ENCODE results near the gene RBP5.
A peak's percentile ranks its signal among the peaks of the same experiment; 100 is the strongest.
"Not testable (repeated sequence)": the region's sequence is repeated elsewhere in the genome, so short reads cannot be mapped to it uniquely, and the experiment has no call there.

The RBP5 gene

DNA sequence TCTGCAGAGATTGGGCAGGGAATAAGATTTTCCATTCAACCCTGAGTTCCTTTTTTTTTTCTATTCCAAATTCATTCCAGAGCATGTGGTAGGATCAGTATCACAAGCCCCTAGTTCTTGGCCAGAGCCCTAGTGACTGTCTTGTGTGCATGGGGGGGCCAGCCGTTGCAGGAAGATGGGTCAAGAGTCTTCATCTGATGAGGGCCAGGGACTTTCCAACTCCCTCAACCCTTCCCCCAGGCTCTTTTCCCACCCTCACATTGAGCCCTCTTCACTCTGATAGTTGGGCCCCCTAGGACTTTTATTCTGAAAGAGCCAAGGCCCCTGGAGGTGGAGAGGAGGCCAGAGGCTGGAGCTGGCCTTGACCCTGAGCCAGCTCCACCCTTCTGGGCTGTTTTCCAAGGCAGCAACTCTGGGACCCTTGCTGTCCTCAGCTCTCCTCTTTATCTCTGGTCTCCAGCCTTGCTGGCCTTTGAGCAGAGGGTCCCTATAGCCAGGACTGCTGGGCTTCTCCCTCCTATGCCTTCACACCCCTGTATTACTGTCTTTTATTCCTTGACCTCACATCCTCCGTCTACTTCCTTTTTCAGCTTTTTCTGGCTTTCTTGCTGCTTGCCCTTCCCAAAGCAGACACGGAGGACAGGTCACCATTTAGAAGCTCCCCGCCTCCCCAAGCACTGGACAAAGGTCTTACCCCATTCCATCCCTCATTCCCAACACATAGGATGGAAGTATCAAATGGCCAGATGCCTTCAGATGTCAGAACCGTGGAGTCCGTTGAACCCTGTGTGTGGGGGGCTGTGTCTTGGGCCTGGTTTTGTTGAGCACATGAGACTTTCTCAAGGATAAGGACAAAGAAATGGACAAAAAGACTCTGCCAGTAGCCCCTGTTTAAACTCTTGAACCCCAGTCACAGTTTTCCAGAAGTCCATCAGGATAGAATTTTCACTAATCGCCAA, 5.6 kb downstream of the RBP5 start:
- DNase-seq (ENCODE audit: low read depth): no peak

DNA sequence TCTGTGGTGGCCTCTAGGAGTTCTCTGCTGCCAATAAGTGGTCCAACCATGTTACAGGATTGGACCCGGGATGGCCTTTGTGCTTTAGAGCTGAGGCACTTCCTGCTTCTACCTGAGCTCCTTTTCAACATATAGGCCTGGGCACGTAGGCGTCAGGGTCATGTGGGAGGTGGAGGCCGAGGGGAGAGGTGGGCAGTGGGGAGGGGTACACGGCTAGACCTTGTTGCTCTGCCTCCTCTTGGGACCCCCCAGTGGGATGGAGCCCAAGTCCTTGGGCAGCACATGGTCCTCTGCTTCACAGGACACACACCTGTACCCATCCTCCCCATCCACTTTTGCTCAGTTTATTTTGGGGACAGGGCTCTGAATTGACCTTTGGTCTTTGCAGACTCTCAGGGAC, 7.4 kb downstream of the RBP5 start:
- DNase-seq (ENCODE audit: low read depth): no peak

DNA sequence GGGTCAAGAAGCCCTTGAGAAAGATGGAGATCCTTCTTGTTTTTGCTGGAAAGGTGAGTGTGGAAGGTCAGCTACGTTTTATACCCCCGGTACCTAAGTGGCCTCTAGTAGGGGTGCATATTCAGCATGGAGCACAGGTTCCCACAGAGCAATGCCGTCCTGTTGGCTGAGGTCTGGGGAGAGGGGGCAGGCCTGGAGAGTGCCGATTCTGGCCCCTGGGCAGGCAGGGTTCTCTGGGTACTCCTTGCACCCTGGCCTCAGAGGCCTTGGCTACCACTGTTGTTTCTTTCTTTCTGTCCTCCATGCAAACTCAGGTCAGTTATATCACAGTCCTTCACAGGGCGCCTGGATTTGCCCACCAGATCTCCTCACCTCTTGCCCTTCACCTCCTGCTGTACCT, 8.5 kb downstream of the RBP5 start:
- no peak for DNase-seq (ENCODE audit: low read depth)

DNA sequence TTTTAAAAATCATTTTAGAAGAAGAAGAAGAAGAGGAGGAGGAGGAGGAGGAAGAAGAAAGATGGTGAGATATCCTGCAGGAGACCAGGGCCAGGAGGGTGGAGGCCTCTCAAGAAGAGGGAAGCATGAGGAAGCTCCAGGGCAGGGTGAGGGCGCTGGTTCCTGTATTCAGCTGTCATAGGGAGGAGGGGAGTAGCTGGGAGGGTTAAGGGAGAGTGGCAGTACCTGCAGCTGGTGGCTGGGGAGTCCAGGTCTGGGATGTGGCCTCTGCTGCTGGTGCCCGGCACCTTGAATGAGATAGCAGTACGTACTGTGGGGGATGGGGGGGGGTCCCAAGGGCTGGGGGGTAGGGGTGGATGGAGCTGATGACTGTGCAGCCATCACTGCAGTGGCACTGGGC, 9.8 kb downstream of the RBP5 start:
- no peak for DNase-seq (ENCODE audit: low read depth)

DNA sequence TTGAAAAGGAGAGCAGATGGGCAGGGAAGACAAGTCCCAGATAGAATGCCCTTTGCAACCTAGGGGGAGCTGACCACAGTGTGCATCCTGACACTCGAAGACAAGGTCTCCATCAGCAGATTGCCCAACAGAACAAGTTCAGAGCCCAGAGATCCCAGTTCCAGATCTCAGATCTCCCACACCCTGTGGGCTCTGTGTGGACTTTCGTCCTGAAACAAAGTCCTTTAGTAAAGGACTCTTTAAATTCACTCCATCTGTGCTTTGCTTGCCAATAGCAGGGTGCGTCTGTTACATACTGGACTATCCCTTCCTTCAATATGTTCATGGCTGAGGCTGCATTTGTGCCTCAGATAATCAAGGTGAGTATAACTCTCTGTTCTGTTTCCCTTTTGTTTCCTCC, 11.0 kb downstream of the RBP5 start:
- no peak for DNase-seq (ENCODE audit: low read depth)

DNA sequence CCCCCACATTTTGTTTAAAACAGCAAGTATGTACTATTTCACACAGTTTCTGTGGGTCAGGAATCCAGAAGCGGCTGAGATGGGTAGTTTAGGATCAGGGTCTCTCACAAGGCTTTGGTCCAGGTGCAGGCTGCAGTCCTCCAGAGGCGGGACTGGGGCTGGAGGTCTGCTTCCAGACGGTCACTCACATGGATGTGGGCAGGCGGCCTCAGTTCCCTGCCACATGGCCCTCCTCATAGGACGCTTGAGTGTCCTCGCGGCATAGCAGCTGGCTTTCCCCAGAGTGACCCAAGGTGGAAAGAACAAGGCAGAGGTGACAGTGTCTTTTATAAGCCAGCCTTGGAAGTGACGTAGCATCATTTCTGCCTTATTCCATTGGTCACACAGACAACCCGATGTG, 11.8 kb downstream of the RBP5 start:
- DNase-seq (ENCODE audit: low read depth): no peak

DNA sequence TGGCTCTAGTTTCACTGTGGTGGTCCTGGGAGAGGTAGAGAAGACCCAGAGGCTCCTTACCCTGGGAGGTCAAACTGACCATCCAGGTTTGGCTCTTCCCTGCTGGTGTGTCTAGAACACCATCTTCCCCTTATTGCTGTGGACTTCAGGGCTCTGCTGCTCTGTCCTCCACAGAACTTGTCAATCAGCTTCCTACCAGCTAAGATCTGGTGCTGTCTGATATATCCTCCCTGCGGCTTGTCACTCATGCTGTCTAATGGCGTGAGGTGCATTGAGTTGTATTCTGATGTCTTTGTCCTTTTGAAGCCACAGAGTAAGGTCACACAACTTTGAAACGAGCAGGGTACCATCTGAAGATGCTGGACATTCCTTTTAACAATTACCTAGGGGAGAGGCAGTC, 12.5 kb downstream of the RBP5 start:
- DNase-seq (ENCODE audit: low read depth): no peak

DNA sequence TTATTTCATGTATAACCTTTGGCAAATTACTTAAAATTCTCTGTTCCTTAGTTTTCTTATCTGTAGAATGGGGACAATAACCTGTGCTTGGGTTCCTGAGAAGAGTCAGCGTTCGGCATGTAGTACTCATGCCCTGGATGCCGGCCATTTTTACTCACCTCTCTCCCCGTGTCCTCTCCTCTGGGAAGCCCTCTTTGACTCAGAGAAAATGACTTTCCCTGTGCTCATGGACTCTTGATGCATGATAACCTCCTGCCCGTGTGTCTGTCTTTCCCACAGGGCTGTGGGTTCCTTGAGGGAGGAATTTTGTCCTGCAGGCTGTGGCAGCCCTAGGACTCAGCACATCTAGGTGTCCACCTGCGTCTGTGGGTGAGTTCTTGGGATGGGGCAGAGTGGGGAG, 13.8 kb downstream of the RBP5 start:
- no peak for DNase-seq (ENCODE audit: low read depth)

DNA sequence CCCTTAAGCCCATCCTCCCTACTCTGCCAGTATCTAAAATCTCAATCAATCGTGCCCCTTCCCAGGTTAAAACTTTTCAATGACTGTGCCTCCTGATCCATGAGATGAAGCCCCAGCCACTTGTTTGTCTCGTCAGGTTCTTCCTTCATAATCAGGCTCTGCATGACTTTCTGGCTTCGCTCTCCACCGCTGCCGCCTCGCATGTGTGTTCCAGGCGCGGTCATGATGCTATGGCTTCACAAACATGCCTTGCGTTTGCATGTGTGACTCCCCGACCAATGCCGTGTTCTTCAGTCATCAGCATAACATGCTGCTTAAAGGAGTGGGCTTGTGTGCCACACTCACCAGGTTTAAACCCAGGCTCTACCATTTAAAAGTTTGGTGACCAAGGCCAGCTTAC, 14.7 kb downstream of the RBP5 start:
- no peak for DNase-seq (ENCODE audit: low read depth)

DNA sequence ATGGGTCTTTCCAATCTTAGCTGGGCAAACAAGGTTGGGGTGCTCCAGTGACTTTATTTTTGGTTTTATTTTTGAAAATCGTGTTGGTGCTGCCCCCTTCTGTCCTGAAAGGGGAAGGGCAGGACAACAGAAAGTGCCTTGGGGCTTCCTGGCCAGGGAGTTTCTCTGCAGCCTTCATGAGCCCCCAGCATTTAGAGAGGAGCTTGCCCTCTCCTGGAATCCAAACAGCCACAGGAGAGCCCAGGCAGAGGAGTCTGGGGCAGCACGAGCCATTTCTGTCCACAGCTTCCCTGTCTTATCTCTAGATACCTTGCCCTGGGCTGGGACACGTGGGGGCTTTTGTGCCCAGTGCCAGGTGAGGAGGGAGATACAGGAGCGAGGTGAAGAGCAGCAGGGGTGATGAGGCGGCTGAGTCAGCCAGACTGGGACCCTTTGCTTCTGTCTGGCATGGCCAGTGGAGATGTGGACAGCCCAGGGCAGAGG, 15.3 kb downstream of the RBP5 start:
- DNase-seq (ENCODE audit: low read depth): no peak

DNA sequence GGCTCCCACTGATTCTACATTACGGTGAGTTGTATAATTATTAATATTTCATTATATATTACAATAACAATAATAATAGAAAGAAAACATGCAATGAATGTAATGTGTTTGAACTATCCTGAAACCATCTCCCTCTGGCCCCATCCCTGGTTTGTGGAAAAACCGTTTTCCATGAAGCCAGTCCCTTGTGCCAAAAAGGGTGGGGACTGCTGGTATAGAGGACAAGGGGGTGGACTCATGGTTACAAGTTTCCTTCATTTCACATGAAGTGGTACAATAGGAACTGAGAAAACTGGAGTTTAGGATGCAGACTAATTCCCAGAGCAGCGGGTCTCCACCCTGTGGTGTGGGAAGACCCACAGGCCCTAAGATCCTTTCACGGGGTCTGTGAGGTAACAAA, 16.6 kb downstream of the RBP5 start:
- no peak for DNase-seq (ENCODE audit: low read depth)

DNA sequence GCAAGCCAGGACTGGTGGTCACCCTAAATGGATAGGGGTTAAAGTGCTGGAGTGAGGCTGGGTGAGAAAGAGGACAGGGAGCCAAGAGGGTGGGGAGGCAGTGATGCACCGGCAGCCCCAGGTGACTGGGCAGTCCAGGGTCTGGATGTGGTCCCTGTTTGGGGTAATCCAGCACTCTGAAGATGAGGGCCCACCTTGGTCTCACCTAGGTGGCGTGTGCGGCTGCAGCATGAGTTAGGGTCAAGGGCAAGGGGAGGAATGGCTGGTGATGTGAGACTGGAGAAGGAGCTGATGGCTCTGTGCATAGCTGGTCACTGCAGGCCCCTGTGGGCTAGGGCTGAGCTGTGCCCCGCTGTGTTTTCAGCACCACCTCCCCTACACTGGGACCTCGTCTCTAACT, 18.0 kb downstream of the RBP5 start:
- no peak for DNase-seq (ENCODE audit: low read depth)

DNA sequence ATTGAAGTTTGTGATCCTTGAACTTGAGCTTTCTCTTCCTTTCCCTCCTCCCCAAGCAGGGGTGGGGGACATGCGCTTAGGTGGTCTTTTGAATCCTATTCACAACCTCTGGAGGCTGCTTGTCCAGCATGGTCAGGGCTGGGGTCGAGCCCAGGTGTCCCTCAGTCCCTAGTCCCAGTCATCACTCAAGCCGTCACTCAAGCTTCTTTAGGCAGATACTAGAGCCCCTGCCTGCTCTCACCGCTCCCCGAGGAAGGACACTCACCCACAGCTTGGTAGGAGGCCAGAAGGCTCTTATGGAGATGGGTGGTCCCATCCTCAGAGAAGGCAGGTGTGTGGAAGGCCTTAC, 19.1 kb downstream of the RBP5 start:
- no peak for DNase-seq (ENCODE audit: low read depth)

DNA sequence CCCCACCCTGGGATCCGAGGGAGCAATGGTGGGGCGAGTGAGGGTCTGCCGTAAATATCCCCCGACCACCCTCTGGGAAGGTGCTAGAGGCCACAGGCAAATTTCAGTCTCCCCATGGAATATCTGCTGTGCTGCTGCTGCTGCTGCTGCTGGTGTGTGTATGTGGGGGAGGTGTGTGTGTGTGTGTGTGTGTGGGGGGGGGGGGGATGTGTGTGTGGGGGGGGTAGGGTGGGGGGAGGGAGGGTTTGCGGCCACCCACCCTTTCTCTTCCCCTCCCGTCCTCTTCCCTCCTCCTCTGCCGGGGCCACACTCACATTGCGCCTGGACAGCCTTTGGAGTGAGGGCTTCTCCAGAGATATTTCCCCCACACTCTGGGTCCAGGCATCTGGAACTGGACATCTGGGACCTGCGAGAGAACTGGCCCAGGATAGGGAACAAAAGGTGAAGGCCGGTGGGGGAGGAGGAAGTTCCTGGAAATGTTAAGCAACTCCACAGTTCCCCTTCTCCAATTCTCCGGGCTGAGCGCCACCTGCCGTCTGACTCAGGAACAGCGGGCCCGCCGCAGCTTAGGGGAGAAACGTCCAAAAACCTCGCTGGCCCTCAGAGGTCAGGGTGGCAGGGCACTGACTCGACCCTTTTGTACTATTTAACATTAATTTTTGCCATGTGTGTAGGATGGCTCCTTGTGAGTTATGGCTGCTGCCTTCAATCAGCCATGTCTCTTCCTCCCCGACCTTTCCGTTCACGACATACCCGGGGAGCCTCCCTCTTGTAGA, 19.7 kb downstream of the RBP5 start, which contains the start of gene C1RL:
Gene C1RL (minus strand): TSS at position 419 of the 776 bp plus-strand sequence. CDS start 34 bp downstream, at position 385.
- peak; percentile 84 for DNase-seq (ENCODE audit: low read depth)

DNA sequence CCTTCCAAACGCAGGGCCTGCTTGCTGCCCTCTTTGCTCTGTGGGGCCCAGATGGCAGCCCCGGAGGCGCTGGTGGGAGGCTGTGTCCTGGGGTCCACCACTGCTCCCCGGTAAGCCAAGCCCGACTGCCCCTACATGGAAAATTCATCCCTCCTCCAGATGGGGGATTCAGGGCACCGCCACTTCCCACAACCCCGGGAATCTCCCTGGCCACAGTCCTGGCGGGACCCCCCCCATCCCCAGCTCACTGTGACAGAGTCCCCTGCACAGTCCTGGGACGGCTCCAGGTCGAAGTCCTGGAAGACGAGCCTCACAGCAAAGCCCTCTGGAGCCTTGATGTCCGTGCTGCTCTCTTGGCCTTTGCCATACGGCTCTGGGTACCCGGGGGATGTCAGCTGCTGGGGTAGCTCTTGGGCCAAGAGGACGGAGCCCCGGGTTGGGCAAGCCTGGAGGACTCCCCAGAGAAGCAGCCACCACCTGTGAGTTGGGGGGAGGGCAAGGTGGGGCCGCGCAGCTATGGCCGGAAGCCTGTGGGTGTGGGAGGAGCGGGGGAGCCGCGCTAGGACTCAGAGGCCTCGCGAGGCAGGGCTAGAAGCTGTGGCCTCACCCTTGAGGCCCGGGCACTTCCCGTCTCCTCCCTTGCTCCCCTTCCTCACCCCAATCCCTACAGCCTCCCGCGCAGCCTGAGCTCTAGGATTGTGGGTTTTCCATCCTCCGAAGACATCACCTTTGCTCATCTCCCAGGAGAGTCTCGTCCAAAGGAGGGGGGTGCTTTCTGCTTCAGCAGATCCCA, 20.5 kb downstream of the RBP5 start:
- DNase-seq (ENCODE audit: low read depth): peak; percentile 43

DNA sequence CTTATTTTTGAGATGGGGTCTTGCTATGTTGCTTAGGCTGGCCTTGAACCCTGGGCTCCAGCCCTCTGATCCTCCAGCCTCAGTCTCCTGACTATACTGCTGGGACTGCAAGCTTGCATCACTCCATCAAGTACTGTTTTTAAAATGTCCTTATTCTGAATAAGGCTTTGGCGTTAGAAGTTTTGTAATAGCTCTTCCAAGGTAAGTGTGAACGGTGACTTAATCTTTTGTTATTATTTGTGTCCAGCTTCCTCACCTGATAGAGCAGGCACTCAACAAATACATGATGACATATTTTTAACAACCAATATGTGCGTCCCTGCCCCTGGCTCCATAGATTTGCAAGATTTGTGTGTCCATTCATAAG, 21.1 kb downstream of the RBP5 start:
- DNase-seq (ENCODE audit: low read depth): no peak

DNA sequence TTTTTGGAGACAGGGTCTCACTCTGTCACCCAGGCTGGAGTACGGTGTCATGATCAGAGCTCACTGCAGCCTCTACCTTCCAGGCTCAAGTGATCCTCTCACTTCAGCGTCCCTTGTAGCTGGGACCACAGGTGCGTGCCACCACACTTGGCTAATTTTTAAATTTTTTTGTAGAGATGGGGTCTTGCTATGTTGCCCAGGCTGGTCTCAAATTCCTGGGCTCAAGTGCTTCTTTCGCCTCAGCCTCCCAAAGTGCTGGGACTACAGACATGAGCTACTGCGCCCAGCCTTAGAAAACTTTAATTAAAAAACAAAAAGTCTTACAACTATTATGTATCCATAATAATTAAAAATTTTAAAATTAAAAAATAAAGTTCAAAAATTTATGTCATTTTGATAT, 21.5 kb downstream of the RBP5 start:
- DNase-seq (ENCODE audit: low read depth): not testable (repeated sequence)

DNA sequence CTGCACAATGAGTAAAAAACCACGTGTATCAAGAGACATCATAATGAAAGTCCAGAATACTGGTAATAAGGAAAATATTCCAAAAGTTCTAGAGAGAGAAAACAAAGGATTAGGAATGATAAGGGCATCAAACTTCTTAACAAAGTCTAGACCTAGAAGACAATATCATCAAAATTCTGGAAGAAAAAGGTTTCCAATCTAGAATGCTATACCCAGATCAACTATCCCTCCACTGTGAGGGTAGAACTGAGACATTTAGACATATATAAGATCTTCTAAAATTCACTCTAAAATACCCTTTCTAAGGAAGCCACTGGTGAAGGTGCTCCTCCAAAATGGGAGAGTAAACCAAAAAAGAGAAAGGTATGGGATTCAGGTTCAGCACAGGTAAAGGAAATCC, 22.6 kb downstream of the RBP5 start:
- no peak for DNase-seq (ENCODE audit: low read depth)

DNA sequence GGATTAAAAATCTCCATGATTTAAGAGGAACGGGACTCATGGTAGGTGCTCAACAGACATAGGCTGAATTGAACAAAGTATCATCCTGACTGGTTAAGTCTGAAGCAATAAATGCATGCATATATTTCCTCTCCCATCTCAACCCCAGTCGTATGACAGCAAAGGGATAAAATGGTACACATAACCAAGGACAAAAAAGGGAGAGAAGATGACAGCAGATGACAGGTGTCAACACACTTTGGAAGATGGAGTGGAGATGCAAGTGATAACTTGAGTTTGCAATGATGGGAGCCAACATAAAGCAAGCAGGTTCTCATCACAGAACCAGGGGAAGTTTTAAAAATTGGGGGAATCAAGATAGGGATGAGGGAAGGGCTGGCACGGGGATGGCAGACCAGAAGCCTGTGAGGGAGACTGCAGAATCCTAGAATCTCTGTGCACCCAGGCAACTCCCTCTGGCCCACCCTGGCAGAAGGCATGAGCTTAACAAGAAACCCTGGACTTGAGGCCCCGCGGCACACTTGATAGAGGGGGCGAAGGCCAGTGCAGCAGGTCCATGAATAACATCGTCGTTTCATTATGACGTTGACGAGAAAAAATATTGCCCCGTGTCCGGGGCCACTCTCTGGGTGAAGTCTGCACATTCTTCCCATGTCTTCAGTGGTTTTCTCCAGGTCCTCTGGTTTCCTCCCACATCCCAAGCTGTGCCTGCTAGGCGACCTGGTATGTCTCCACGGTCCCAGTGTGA, 24.7 kb downstream of the RBP5 start:
- DNase-seq (ENCODE audit: low read depth): no peak

DNA sequence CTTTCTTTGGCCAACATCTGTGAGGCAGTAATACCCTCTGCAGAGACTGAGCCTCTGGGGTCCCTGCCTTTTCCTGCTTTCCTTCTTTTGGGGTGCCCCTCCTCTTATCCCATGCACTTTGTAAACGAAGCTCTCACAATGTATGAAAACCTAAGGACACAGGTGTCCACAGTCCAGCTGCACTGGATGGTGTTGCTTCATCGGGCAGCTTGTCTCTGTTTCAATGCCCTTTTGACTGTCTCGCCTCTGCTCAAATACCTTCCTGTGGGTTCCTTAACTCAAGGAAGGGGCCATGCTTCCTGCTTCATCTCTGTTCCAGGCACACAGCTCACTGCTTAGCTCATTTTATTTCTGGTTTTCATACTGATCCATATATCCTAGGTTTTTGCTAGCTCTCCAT, 26.1 kb downstream of the RBP5 start:
- no peak for DNase-seq (ENCODE audit: low read depth)

DNA sequence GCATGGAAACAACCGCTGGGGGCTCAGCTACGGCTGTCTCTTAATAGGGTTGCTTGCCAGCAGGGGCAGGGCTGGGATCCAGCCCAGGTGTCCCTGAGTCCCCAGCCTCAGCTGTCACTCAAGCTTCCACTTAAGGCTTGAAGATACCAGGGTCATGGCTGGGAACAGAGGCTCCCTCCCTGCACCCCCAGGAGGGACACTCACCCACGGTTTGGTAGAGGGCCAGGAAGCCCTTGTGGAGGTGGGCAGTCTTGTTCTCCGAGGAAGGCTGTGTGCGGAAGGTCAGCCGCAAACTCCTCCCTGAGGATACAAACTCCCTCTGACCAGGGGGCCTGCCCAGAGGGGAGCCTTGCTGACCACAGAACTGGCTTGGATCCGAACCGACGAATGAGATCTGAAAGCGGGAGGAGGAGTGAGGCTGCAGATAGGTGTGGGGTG, 27.0 kb downstream of the RBP5 start:
- DNase-seq (ENCODE audit: low read depth): no peak

Measured in stimulated activated CD8-positive, alpha-beta memory T cell treated with anti-CD3 and anti-CD28 coated beads, Interleukin-15, amount 100 ng/mL, for 24 hours (primary cell).